ENCODE results near the gene MPP7. TPM values are rescaled to one million over a fixed set of nuclear protein-coding genes. Genes with fewer than 3 reads are reported as not detected.
A peak's percentile ranks its signal among the peaks of the same experiment; 100 is the strongest.

Gene MPP7
- polyA plus RNA-seq, 1 donor (not counting 4 experiments of a cell fraction or from before 2014, with no cell fraction given): 6.3 TPM

GRCh38 chr10:28285816-28286215, 17.0 kb downstream of the MPP7 start:
- H3K9me3 ChIP-seq (ENCODE audit: control insufficient read depth, low read depth, low read length): no peaks in the 10 kb centered on the region
- no peaks in the 10 kb centered on the region for H3K9me1 ChIP-seq (ENCODE audit: control insufficient read depth, extremely low read depth, insufficient read depth, low read length)
- no peaks in the 10 kb centered on the region for H4K20me1 ChIP-seq (ENCODE audit: control insufficient read depth, extremely low read depth, insufficient read depth, low read length)
- H3K27ac ChIP-seq (ENCODE audit: control insufficient read depth, insufficient read depth, low read length): no peak overlapping the region
- dilution Hi-C loops (cut with MboI; ENCODE audit: extremely low pct_ligation_motif_present, low sequenced_read_pairs): no loop called here
- H3K4me2 ChIP-seq (ENCODE audit: control insufficient read depth, extremely low read depth, insufficient read depth, low read depth, low read length): no peak overlapping the region
- FAIRE-seq (no peak), DNase-seq (ENCODE audit: low read depth, low spot score) (no peak)
- H3K36me3 ChIP-seq (ENCODE audit: control insufficient read depth in 2 of 2, extremely low read depth in 1 of 2, insufficient read depth in 2 of 2, low read length in 2 of 2): no peaks in the 10 kb centered on the region
- TF ChIP-seq CTCF (optimal IDR thresholded peaks at IDR 0.05 in 1 of 3, IDR thresholded peaks at IDR 0.05 in 1 of 3, conservative IDR thresholded peaks at IDR 0.05 in 1 of 3; ENCODE audit: extremely low read depth in 1 of 3, insufficient read depth in 2 of 3, low read length in 3 of 3) (no peak), EZH2 (IDR thresholded peaks at IDR 0.05; ENCODE audit: low read length) (no peak)
- H3K4me1 ChIP-seq (ENCODE audit: control insufficient read depth, extremely low read depth, insufficient read depth, low read length): no peaks in the 10 kb centered on the region
- H3K4me3 ChIP-seq (ENCODE audit: control insufficient read depth in 2 of 3, extremely low read depth in 1 of 3, insufficient read depth in 2 of 3, low read depth in 1 of 3, low read length in 3 of 3): no peak overlapping the region
- no peaks in the 10 kb centered on the region for H3K27me3 ChIP-seq (ENCODE audit: control insufficient read depth, extremely low read depth, insufficient read depth, low read length)
- H3K9ac ChIP-seq (ENCODE audit: control insufficient read depth, extremely low read depth, insufficient read depth, low read length): no peak overlapping the region
- H3K79me2 ChIP-seq (ENCODE audit: control insufficient read depth, insufficient read depth, low read length): no peaks in the 10 kb centered on the region
- no peak overlapping the region for H2AFZ ChIP-seq (ENCODE audit: control insufficient read depth, low read length)

- H3K27ac ChIP-seq (ENCODE audit: control insufficient read depth, insufficient read depth, low read length): no peak overlapping the region
- DNase-seq (ENCODE audit: low read depth, low spot score): no peak
- no peaks in the 10 kb centered on the region for H4K20me1 ChIP-seq (ENCODE audit: control insufficient read depth, extremely low read depth, insufficient read depth, low read length)
- dilution Hi-C loops (cut with MboI; ENCODE audit: extremely low pct_ligation_motif_present, low sequenced_read_pairs): no loop called here
- H3K9me3 ChIP-seq (ENCODE audit: control insufficient read depth, low read depth, low read length): no peaks in the 10 kb centered on the region
- H3K27me3 ChIP-seq (ENCODE audit: control insufficient read depth, extremely low read depth, insufficient read depth, low read length): no peaks in the 10 kb centered on the region
- no peak overlapping the region for H2AFZ ChIP-seq (ENCODE audit: control insufficient read depth, low read length)
- H3K4me1 ChIP-seq (ENCODE audit: control insufficient read depth, extremely low read depth, insufficient read depth, low read length): no peaks in the 10 kb centered on the region
- no peak overlapping the region for H3K4me3 ChIP-seq (ENCODE audit: control insufficient read depth in 2 of 3, extremely low read depth in 1 of 3, insufficient read depth in 2 of 3, low read depth in 1 of 3, low read length in 3 of 3)
- H3K9ac ChIP-seq (ENCODE audit: control insufficient read depth, extremely low read depth, insufficient read depth, low read length): no peak overlapping the region
- H3K4me2 ChIP-seq (ENCODE audit: control insufficient read depth, extremely low read depth, insufficient read depth, low read depth, low read length): no peak overlapping the region
- peak; percentile 43 for FAIRE-seq
- no peak for TF ChIP-seq CTCF (optimal IDR thresholded peaks at IDR 0.05 in 1 of 3, IDR thresholded peaks at IDR 0.05 in 1 of 3, conservative IDR thresholded peaks at IDR 0.05 in 1 of 3; ENCODE audit: extremely low read depth in 1 of 3, insufficient read depth in 2 of 3, low read length in 3 of 3)
- no peak for TF ChIP-seq EZH2 (IDR thresholded peaks at IDR 0.05; ENCODE audit: low read length)
- no peaks in the 10 kb centered on the region for H3K36me3 ChIP-seq (ENCODE audit: control insufficient read depth in 2 of 2, extremely low read depth in 1 of 2, insufficient read depth in 2 of 2, low read length in 2 of 2)
- H3K9me1 ChIP-seq (ENCODE audit: control insufficient read depth, extremely low read depth, insufficient read depth, low read length): no peaks in the 10 kb centered on the region
- H3K79me2 ChIP-seq (ENCODE audit: control insufficient read depth, insufficient read depth, low read length): no peaks in the 10 kb centered on the region
These were observed 18.7 kb downstream of the MPP7 start for GRCh38 chr10:28284126-28284525.

All from keratinocyte (primary cell).